SIG-M5 (cell line): Measurements from ENCODE around the gene RPUSD1.
"Not testable (repeated sequence)": the region's sequence is repeated elsewhere in the genome, so short reads cannot be mapped to it uniquely, and the experiment has no call there.

ENCODE experiments used
- DNase-seq: peaks from one replicate; lab custom pipeline; 2025; lab: John Stamatoyannopoulos, UW

RPUSD1 gene, protein sequence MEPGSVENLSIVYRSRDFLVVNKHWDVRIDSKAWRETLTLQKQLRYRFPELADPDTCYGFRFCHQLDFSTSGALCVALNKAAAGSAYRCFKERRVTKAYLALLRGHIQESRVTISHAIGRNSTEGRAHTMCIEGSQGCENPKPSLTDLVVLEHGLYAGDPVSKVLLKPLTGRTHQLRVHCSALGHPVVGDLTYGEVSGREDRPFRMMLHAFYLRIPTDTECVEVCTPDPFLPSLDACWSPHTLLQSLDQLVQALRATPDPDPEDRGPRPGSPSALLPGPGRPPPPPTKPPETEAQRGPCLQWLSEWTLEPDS

GRCh38 chr16:787978-788398 lies at the start of gene RPUSD1:
Gene RPUSD1 (minus strand): TSS chr16:788381. CDS start chr16:787737, 644 bp downstream.
- no peak for DNase-seq

GRCh38 chr16:836822-837221 lies 48.6 kb upstream of the RPUSD1 start:
- not testable (repeated sequence) for DNase-seq

DNA sequence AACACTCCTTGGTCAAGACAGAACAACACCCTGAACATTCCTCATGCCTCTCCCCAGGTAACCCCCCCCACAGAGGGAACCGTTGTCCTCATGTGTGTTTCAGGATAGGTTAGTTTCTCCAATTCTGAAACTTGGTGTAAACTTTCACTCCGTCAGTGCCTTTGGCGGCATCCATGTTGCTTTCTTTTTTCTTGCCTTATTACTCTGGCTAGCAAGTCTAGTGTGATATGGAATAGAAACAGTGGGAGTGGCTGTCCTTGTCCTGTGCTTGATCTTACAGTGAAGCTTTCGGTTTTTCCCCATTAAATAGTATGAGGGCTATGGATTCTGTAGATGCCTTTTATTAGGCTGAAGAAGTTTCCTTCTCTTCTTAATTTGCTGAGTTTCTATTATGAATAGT lies 48.0 kb upstream of the RPUSD1 start:
- DNase-seq = no peak

- DNase-seq = no peak
These were observed 47.2 kb upstream of the RPUSD1 start for GRCh38 chr16:835373-835772.

- DNase-seq = no peak
These were observed 45.2 kb upstream of the RPUSD1 start for GRCh38 chr16:833411-833810.

- no peak for DNase-seq
These were observed 44.6 kb upstream of the RPUSD1 start for GRCh38 chr16:832652-833336.

DNA sequence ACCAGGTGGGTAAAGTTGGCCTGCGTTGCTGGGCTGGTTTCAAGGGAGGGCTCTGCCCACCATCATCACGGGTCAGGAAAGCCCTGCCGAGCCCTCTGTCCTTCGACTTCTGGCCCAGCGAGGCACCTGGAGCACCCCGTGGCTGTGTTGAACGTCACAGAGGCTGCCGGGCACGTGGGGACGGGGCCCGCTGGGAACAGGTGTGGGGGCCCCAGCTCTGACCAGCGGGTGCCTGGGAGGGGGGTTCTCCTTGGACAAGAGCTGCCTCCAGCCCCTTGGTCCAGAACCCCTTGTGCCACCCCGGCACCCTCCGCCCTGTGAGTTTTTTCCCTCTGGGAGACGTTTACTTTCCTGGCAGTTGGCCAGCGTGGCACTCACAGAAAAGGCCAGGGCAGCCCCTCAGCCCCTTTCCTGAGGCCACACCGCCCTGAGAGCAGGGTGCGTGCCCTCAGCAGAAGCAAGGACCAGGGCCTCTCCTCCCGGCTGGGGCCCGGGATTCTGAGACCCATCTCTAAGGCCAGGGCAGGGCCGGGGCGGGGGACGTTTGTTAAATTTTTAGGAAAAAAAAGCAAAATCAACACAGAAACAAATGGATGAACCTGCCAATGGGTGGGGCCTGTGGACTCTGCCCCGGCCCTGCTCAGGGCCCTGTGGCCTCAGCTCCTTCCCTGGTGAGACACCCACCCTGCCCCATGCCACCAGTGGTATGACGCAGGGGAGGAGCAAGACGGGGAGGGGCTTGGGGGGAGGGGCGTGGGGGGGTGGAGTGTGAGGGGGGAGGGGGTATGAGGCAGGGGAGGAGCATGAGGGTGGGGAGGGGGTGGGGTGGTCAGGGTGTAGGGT lies 43.6 kb upstream of the RPUSD1 start:
- no peak for DNase-seq

DNA sequence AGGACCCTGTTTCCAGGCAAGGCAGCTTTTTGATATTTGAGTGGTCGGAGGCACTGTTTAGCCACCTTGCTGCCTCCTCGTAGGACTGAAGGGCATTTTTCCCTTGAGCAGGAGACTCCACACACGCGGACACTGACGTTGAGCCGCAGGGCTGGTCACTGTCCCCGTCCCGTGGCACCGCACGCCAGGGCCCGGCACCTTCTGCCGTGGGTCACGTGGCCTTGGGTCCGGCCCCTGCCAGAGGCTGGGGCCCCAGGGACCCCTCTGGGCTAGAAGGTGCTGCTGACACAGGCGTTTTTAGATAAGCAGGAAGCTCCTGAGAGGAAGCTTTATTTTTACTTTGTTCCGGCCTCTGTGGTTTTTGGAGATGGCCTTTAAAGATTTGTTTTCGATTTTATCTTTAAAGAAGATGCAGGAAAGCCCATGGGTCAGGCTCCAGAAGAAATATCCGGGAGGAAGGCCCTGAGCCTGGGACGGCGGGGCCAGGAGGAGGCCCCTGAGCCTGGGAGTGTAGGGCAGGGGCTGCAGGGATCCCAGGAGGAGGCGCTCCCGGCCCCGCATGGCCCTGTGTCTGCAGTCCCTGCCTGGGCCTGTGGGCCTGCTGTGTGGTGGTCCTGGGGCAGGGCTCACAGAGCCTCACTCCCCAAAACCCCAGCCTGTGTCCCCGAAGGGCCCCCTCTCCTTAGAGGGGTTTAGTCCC lies 42.8 kb upstream of the RPUSD1 start:
- DNase-seq = no peak

GRCh38 chr16:830107-830870 lies 42.1 kb upstream of the RPUSD1 start:
- DNase-seq = no peak

DNA sequence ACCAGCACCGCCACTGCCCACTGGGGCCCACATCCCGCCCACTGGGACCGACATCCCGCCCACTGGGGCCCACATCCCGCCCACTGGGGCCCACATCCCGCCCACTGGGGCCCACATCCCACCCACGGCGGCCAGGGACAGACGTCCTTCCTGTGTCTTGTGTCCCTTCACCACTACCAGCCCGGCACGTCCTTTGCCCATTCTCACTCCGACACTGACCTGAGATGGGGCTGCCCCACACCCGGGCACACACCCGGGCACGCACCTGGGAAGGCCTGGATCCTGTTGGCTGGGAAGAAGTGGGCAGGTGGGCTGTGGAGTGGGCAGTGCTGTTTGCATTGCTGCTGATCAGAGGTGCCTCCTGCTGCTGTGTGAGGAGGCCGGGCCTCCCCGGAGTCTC lies 40.7 kb upstream of the RPUSD1 start:
- no peak for DNase-seq

DNA sequence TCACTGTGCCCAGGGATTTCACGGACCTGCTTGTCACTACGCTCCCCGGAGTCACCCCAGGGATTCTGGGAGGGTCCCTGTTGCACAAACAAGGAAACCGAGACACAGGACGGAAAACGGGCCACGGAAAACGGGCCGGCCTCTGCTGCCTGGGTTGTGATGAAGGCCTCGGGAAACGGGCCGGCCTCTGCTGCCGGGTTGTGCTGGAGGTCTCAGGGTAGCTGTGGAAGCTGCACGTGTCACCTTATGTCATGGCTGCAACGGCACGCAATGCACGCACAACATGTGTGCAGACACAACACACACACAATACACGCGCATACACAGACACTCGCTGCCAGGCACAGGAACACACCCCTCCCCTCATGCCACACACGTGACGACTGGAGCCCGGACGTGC lies 39.3 kb upstream of the RPUSD1 start:
- no peak for DNase-seq

- no peak for DNase-seq
These were observed 37.3 kb upstream of the RPUSD1 start for GRCh38 chr16:825341-826061.

GRCh38 chr16:824601-825000 lies 36.4 kb upstream of the RPUSD1 start:
- DNase-seq = no peak

DNA sequence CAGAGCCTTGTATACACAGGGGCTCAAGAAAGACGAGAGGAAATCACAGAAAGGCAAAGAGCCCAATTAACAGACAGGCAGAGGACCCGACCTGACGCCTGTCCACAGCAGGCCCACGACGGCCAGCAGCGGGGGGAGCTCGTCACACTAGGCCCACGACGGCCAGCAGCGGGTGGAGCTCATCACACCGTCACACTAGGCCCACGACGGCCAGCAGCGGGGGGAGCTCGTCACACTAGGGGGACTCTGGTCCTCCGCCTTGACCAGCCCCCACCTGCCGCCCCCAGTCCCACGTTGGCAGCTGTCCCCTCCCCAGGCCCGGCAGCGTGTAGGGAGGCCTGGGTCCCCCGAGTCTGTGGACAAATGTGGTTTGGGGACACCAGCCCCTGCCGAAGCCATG lies 36.0 kb upstream of the RPUSD1 start:
- no peak for DNase-seq

GRCh38 chr16:822909-823297 lies 34.7 kb upstream of the RPUSD1 start:
- no peak for DNase-seq

- DNase-seq = no peak
These were observed 34.2 kb upstream of the RPUSD1 start for GRCh38 chr16:822174-822908.

- no peak for DNase-seq
These were observed 33.6 kb upstream of the RPUSD1 start for GRCh38 chr16:821751-822150.

- no peak for DNase-seq
These were observed 32.6 kb upstream of the RPUSD1 start for GRCh38 chr16:820748-821147.

DNA sequence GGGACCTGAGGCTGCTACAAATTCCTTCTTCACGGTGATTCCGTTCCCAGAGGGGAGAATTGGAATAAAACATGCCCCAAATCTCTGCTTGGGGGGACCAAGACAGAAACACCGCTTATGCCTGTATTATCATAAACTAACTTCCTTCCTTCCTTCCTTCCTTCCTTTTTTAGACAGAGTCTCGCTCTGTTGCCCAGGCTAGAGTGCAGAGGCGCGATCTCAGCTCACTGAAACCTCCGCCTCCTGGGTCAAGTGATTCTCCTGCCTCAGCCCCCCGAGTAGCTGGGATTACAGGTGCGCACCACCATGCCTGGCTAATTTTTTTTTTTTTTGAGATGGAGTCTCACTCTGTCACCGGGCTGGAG lies 31.8 kb upstream of the RPUSD1 start:
- not testable (repeated sequence) for DNase-seq
